GM21423 (cell line): Measurements from ENCODE around the gene ID1.
"Not testable (repeated sequence)": the region's sequence is repeated elsewhere in the genome, so short reads cannot be mapped to it uniquely, and the experiment has no call there.

ENCODE experiments used
- ATAC-seq: cut with Tn5 transposase; IDR thresholded peaks from one replicate; pipeline ENCODE4 v1.9.1; 2021; ENCODE audit warnings: mild to moderate bottlenecking, moderate library complexity; ENCODE audit not compliant: unreplicated experiment

Gene ID1

GRCh38 chr20:31632548-31633338, 27.7 kb downstream of the ID1 start:
- no peak for ATAC-seq

- no peak for ATAC-seq
These were observed 28.3 kb downstream of the ID1 start for GRCh38 chr20:31633339-31633914.

GRCh38 chr20:31637660-31638059, 32.6 kb downstream of the ID1 start, which contains the start of gene COX4I2:
Gene COX4I2, plus strand, starts transcription at chr20:31637912. Its CDS starts 1,106 bp downstream, at chr20:31639018.
- ATAC-seq: no peak

DNA sequence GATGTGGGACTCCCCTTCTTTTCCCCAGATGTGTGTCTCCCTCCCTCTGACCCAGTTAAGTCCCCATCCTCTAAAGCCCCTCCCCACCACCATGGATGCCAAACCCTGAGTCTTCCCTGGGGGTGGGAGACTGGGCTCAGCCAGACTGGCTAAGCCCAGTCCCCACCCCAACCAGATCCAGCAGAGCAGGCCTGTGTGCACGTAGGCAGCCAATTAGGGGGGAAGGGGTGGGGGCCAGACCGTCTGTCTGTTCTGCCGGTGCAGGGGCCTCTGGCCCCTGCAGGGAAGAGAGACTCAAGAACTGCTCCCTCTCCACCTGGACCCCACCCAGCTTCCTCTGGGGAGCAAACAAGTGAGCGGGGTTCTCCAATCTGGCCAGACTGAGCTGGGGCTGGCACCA, 33.2 kb downstream of the ID1 start:
- ATAC-seq: no peak

GRCh38 chr20:31638816-31639215, 33.7 kb downstream of the ID1 start:
- no peak for ATAC-seq

DNA sequence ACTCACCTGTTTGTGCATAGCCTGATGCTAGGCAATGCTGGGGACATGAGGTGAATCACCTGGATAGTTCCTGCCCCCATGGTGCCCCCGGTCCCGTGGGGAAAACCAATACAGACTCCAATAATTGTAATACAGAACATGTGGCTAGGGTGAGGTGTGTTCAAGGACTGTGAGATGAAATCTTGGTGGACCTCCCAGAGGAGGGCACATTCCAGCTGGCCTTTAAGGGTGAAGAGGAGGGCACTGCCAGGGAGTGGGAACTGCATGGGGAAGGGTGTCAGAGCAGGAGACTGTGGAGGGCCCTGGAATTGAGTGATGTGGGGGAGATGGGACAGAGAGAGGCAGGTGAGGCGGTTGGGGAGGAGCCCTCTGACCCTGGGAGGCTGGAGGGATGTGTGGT, 35.2 kb downstream of the ID1 start:
- no peak for ATAC-seq

GRCh38 chr20:31641391-31641790, 36.3 kb downstream of the ID1 start:
- no peak for ATAC-seq

- ATAC-seq: no peak
These were observed 37.7 kb downstream of the ID1 start for GRCh38 chr20:31642837-31643236.

DNA sequence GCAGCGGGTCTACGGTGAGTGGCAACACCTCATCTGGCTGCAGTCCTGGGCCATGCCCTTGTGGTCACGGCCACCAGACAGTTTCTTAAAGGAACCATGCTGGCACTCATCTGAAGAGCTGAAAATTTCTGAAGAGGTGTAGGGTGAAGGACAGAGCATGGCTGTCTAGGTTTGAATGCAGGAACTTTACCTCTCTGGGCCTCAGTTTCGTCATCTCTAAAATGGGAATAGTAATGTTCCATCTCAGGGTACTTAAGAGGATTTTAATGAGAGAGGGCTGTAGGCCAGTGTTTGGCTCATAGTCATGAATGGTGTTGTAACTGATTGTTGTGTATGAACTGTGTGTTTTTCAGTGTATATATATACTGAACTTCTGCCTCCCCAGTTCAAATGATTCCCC, 38.4 kb downstream of the ID1 start:
- ATAC-seq: no peak

DNA sequence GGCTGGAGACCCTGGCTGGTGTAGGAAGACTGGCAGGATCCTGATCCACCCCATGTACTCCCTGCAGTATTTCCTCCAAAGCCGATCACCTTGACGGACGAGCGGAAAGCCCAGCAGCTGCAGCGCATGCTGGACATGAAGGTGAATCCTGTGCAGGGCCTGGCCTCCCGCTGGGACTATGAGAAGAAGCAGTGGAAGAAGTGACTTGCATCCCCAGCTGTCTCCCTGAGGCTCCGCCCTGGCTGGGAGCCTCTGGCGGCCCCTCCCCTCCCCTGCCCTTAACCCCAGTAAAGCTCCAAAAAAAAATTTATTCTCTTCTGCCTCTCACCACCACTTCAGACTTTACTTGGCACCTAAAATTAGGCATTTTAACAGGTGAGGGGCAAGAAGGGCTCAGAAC, 39.6 kb downstream of the ID1 start:
- ATAC-seq: no peak

GRCh38 chr20:31648104-31648503, 43.0 kb downstream of the ID1 start:
- not testable (repeated sequence) for ATAC-seq

GRCh38 chr20:31652917-31653396, 47.9 kb downstream of the ID1 start:
- ATAC-seq: no peak

GRCh38 chr20:31653561-31653960, 48.5 kb downstream of the ID1 start:
- ATAC-seq: no peak

GRCh38 chr20:31654534-31654933, 49.4 kb downstream of the ID1 start:
- ATAC-seq: no peak
